ENCODE results near the gene ACTN4.

The ACTN4 gene

GRCh38 chr19:38697641-38698071, 50.2 kb downstream of the ACTN4 start:
- no peak for DNase-seq

- DNase-seq: no peak
Measured at GRCh38 chr19:38698225-38699026, 51.0 kb downstream of the ACTN4 start.

GRCh38 chr19:38699027-38699346, 51.5 kb downstream of the ACTN4 start:
- DNase-seq: no peak

- no peak for DNase-seq
Measured at GRCh38 chr19:38699647-38700349, 52.3 kb downstream of the ACTN4 start.

GRCh38 chr19:38700350-38700901, 53.0 kb downstream of the ACTN4 start:
- no peak for DNase-seq

GRCh38 chr19:38700902-38701454, 53.5 kb downstream of the ACTN4 start:
- DNase-seq: no peak

- DNase-seq: no peak
Measured at GRCh38 chr19:38701455-38702063, 54.1 kb downstream of the ACTN4 start.

GRCh38 chr19:38702278-38702677, 54.8 kb downstream of the ACTN4 start:
- DNase-seq: no peak

- DNase-seq: no peak
Measured at GRCh38 chr19:38703509-38703908, 56.1 kb downstream of the ACTN4 start.

- no peak for DNase-seq
Measured at GRCh38 chr19:38704488-38705026, 57.1 kb downstream of the ACTN4 start.

- DNase-seq: no peak
Measured at GRCh38 chr19:38705197-38706019, 58.0 kb downstream of the ACTN4 start.

- DNase-seq: no peak
Measured at GRCh38 chr19:38706792-38707511, 59.5 kb downstream of the ACTN4 start.

GRCh38 chr19:38707512-38708114, 60.2 kb downstream of the ACTN4 start:
- no peak for DNase-seq

- no peak for DNase-seq
Measured at GRCh38 chr19:38708413-38709024, 61.1 kb downstream of the ACTN4 start.

- no peak for DNase-seq
Measured at GRCh38 chr19:38709119-38709518, 61.7 kb downstream of the ACTN4 start.

- no peak for DNase-seq
Measured at GRCh38 chr19:38709671-38710415, 62.4 kb downstream of the ACTN4 start.

- no peak for DNase-seq
Measured at GRCh38 chr19:38710416-38710702, 62.9 kb downstream of the ACTN4 start.

- no peak for DNase-seq
Measured at GRCh38 chr19:38710928-38711725, 63.7 kb downstream of the ACTN4 start.

GRCh38 chr19:38711726-38712153, 64.3 kb downstream of the ACTN4 start:
- no peak for DNase-seq
